Measurements from ENCODE around the gene GAS2. TPM values are rescaled to one million over a fixed set of nuclear protein-coding genes. Genes with fewer than 3 reads are reported as not detected.

GAS2 gene
- total and polyA plus RNA-seq, 9 of the 15 experiments (the other 6 are each of a cell fraction or from before 2014, with no cell fraction given), result 0.77 to 1.9 (median 1.1) TPM

GRCh38 chr11:22752908-22753310 lies 86.5 kb downstream of the GAS2 start (continued):
- TF ChIP-seq, protein P1, sequence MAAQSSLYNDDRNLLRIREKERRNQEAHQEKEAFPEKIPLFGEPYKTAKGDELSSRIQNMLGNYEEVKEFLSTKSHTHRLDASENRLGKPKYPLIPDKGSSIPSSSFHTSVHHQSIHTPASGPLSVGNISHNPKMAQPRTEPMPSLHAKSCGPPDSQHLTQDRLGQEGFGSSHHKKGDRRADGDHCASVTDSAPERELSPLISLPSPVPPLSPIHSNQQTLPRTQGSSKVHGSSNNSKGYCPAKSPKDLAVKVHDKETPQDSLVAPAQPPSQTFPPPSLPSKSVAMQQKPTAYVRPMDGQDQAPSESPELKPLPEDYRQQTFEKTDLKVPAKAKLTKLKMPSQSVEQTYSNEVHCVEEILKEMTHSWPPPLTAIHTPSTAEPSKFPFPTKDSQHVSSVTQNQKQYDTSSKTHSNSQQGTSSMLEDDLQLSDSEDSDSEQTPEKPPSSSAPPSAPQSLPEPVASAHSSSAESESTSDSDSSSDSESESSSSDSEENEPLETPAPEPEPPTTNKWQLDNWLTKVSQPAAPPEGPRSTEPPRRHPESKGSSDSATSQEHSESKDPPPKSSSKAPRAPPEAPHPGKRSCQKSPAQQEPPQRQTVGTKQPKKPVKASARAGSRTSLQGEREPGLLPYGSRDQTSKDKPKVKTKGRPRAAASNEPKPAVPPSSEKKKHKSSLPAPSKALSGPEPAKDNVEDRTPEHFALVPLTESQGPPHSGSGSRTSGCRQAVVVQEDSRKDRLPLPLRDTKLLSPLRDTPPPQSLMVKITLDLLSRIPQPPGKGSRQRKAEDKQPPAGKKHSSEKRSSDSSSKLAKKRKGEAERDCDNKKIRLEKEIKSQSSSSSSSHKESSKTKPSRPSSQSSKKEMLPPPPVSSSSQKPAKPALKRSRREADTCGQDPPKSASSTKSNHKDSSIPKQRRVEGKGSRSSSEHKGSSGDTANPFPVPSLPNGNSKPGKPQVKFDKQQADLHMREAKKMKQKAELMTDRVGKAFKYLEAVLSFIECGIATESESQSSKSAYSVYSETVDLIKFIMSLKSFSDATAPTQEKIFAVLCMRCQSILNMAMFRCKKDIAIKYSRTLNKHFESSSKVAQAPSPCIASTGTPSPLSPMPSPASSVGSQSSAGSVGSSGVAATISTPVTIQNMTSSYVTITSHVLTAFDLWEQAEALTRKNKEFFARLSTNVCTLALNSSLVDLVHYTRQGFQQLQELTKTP (IDR thresholded peaks at IDR 0.05; ENCODE audit: low read depth in 1 of 2, partially characterized antibody in 2 of 2), result peak in 1 of 2 experiments; percentile 37
- TF ChIP-seq SMARCE1 (IDR thresholded peaks at IDR 0.05) (peak; percentile 69), ZEB2 (IDR thresholded peaks at IDR 0.05) (peak; percentile 92), KLF16 (IDR thresholded peaks at IDR 0.05) (peak; percentile 56; the same call in 1 of the 2 replicates), ZNF316 (IDR thresholded peaks at IDR 0.05) (peak; percentile 8; the same call in 1 of the 2 replicates), CCNT2 (IDR thresholded peaks at IDR 0.05; ENCODE audit: borderline replicate concordance, extremely low read depth, insufficient read length, low read depth, low read length) (peak; percentile 33), HDAC3 (IDR thresholded peaks at IDR 0.05; ENCODE audit: borderline replicate concordance, partially characterized antibody) (peak; percentile 38), ARID2 (IDR thresholded peaks at IDR 0.05) (no peak), NFATC3 (IDR thresholded peaks at IDR 0.05) (peak; percentile 51; the same call in 1 of the 2 replicates), ZNF165 (CRISPR knock-in tag; IDR thresholded peaks at IDR 0.05; ENCODE audit: borderline replicate concordance) (no peak), TRIM24 (IDR thresholded peaks at IDR 0.05) (peak; percentile 18 to 80; a peak in 3 of 4 replicates), CBFA2T3 (IDR thresholded peaks at IDR 0.05) (peak; percentile 92), CBFA2T2 (conservative IDR thresholded peaks at IDR 0.05) (peak; percentile 91), SMARCA4 (IDR thresholded peaks at IDR 0.05) (peak; percentile 88), TBL1XR1 (IDR thresholded peaks at IDR 0.05; ENCODE audit: low read length in 2 of 2) (peak in 1 of 2 experiments; percentile 93; a peak in 2 of 4 replicates)
- TF ChIP-seq, protein P2, sequence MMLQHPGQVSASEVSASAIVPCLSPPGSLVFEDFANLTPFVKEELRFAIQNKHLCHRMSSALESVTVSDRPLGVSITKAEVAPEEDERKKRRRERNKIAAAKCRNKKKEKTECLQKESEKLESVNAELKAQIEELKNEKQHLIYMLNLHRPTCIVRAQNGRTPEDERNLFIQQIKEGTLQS (IDR thresholded peaks at IDR 0.05), result peak; percentile 48; the same call in 1 of the 2 replicates
- TF ChIP-seq, protein P2 (CRISPR knock-in tag; conservative IDR thresholded peaks at IDR 0.05), result no peak
- TF ChIP-seq, protein P3, sequence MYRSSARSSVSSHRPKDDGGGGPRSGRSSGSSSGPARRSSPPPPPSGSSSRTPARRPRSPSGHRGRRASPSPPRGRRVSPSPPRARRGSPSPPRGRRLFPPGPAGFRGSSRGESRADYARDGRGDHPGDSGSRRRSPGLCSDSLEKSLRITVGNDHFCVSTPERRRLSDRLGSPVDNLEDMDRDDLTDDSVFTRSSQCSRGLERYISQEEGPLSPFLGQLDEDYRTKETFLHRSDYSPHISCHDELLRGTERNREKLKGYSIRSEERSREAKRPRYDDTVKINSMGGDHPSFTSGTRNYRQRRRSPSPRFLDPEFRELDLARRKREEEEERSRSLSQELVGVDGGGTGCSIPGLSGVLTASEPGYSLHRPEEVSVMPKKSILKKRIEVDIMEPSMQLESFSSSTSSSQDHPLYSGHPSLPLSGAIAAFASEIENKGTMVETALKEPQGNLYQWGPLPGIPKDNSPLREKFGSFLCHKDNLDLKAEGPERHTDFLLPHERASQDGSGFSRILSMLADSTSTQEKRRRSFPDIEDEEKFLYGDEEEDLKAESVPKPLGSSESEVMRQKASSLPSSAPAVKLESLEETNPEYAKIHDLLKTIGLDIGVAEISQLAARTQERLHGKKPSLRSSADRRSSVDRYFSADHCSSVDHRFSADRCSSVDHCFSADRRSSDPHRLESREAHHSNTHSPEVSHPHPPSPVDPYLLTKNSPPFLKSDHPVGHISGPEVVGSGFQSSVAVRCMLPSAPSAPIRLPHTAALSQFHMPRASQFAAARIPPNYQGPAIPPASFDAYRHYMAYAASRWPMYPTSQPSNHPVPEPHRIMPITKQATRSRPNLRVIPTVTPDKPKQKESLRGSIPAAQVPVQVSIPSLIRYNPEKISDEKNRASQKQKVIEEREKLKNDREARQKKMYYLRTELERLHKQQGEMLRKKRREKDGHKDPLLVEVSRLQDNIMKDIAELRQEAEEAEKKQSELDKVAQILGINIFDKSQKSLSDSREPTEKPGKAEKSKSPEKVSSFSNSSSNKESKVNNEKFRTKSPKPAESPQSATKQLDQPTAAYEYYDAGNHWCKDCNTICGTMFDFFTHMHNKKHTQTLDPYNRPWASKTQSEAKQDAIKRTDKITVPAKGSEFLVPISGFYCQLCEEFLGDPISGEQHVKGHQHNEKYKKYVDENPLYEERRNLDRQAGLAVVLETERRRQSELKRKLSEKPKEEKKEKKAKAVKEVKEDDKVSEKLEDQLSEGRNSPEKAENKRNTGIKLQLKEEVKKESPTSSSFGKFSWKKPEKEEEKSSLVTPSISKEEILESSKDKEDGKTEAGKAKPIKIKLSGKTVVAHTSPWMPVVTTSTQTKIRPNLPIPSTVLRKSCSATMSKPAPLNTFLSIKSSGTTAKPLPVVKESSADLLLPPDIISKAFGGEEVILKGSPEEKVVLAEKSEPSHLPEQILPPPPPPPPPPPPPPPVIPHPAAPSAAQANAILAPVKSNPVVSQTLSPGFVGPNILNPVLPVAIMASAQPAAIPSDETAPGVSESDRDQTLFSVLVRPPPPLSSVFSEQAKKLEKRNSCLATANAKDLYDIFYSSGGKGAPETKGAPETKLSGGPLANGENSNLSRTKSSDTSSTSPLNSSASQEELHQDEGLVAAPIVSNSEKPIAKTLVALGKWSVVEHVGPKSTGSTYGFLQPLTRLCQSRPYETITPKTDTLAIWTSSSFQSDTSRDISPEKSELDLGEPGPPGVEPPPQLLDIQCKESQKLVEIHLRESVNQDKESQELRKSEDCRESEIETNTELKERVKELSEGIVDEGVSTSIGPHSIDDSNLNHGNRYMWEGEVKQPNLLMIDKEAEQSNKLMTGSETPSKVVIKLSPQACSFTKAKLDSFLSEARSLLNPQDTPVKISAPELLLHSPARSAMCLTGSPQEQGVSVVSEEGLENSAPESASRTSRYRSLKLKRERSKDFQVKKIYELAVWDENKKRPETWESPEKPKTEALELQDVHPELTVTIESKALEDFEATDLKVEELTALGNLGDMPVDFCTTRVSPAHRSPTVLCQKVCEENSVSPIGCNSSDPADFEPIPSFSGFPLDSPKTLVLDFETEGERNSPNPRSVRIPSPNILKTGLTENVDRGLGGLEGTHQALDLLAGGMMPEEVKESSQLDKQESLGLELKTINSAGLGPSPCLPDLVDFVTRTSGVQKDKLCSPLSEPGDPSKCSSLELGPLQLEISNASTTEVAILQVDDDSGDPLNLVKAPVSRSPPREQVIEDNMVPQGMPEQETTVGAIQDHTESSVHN (IDR thresholded peaks at IDR 0.05; ENCODE audit: borderline replicate concordance in 1 of 2, low read depth in 1 of 2), result no peak

Measured in K562 (cell line).